Measurements from ENCODE around the gene RAP2A. TPM values are rescaled to one million over a fixed set of nuclear protein-coding genes. Genes with fewer than 3 reads are reported as not detected.
A peak's percentile ranks its signal among the peaks of the same experiment; 100 is the strongest.

The RAP2A gene
- total and polyA plus RNA-seq, 4 donors: 7.5 to 46.0 (median 23.7) TPM

GRCh38 chr13:97483465-97483864, 49.5 kb downstream of the RAP2A start:
- ATAC-seq (ENCODE audit: insufficient read depth, low FRiP score) (no peak), DNase-seq (no peak)
- Histone ChIP-seq H3K27ac (ENCODE audit: low read depth in 1 of 2, low read length in 1 of 2) (no peak overlapping the region), H3K9ac (ENCODE audit: insufficient read depth in 1 of 2, low read length in 2 of 2) (no peak overlapping the region), H3K4me1 (ENCODE audit: control insufficient read depth in 5 of 5, insufficient read depth in 5 of 5, low read length in 5 of 5) (peaks cover 0 to 5% (median 0%) of the 10 kb centered on the region in 5 donors), H3K9me3 (ENCODE audit: control insufficient read depth in 4 of 4, insufficient read depth in 3 of 4, low read length in 3 of 4) (no peaks in the 10 kb centered on the region), H3K4me3 (no peak overlapping the region), H3K27me3 (ENCODE audit: control insufficient read depth in 3 of 3, insufficient read depth in 3 of 3, low read length in 2 of 3) (no peaks in the 10 kb centered on the region), H3K36me3 (ENCODE audit: control insufficient read depth in 4 of 4, insufficient read depth in 4 of 4, low read length in 4 of 4) (no peaks in the 10 kb centered on the region)
- WGBS, 2 donors: 88 to 95% methylated on average over 1 of the region's 1 CpG
- TF ChIP-seq CTCF (IDR thresholded peaks at IDR 0.05; ENCODE audit: control extremely low read depth, extremely low read depth): no peak

GRCh38 chr13:97484301-97484700, 50.3 kb downstream of the RAP2A start:
- Histone ChIP-seq H3K27ac (ENCODE audit: low read depth in 1 of 2, low read length in 1 of 2) (no peak overlapping the region), H3K27me3 (ENCODE audit: control insufficient read depth in 3 of 3, insufficient read depth in 3 of 3, low read length in 2 of 3) (no peaks in the 10 kb centered on the region), H3K4me1 (ENCODE audit: control insufficient read depth in 5 of 5, insufficient read depth in 5 of 5, low read length in 5 of 5) (peaks cover 0 to 5% (median 0%) of the 10 kb centered on the region in 5 donors), H3K4me3 (no peak overlapping the region), H3K9me3 (ENCODE audit: control insufficient read depth in 4 of 4, insufficient read depth in 3 of 4, low read length in 3 of 4) (no peaks in the 10 kb centered on the region), H3K36me3 (ENCODE audit: control insufficient read depth in 4 of 4, insufficient read depth in 4 of 4, low read length in 4 of 4) (no peaks in the 10 kb centered on the region), H3K9ac (ENCODE audit: insufficient read depth in 1 of 2, low read length in 2 of 2) (no peak overlapping the region)
- peak in 1 of 3 donors; percentile 56 for DNase-seq
- 82 to 90% methylated on average over 2 of the region's 2 CpGs for WGBS, 2 donors
- no peak for TF ChIP-seq CTCF (IDR thresholded peaks at IDR 0.05; ENCODE audit: control extremely low read depth, extremely low read depth)
- no peak for ATAC-seq (ENCODE audit: insufficient read depth, low FRiP score)

GRCh38 chr13:97485320-97485719, 51.4 kb downstream of the RAP2A start:
- Histone ChIP-seq H3K4me3 (no peak overlapping the region), H3K4me1 (ENCODE audit: control insufficient read depth in 5 of 5, insufficient read depth in 5 of 5, low read length in 5 of 5) (peaks cover 0 to 5% (median 0%) of the 10 kb centered on the region in 5 donors), H3K36me3 (ENCODE audit: control insufficient read depth in 4 of 4, insufficient read depth in 4 of 4, low read length in 4 of 4) (no peaks in the 10 kb centered on the region), H3K27me3 (ENCODE audit: control insufficient read depth in 3 of 3, insufficient read depth in 3 of 3, low read length in 2 of 3) (no peaks in the 10 kb centered on the region), H3K27ac (ENCODE audit: low read depth in 1 of 2, low read length in 1 of 2) (no peak overlapping the region), H3K9me3 (ENCODE audit: control insufficient read depth in 4 of 4, insufficient read depth in 3 of 4, low read length in 3 of 4) (no peaks in the 10 kb centered on the region), H3K9ac (ENCODE audit: insufficient read depth in 1 of 2, low read length in 2 of 2) (no peak overlapping the region)
- no peak for TF ChIP-seq CTCF (IDR thresholded peaks at IDR 0.05; ENCODE audit: control extremely low read depth, extremely low read depth)
- ATAC-seq (ENCODE audit: insufficient read depth, low FRiP score) (no peak), DNase-seq (no peak)
- 96 to 97% methylated on average over 1 of the region's 1 CpG for WGBS, 2 donors

GRCh38 chr13:97490702-97491307, 56.8 kb downstream of the RAP2A start:
- Histone ChIP-seq H3K9ac (ENCODE audit: insufficient read depth in 1 of 2, low read length in 2 of 2) (no peak overlapping the region), H3K9me3 (ENCODE audit: control insufficient read depth in 4 of 4, insufficient read depth in 3 of 4, low read length in 3 of 4) (peaks cover 0 to 4% (median under 1%) of the 10 kb centered on the region in 4 donors), H3K27me3 (ENCODE audit: control insufficient read depth in 3 of 3, insufficient read depth in 3 of 3, low read length in 2 of 3) (no peaks in the 10 kb centered on the region), H3K27ac (ENCODE audit: low read depth in 1 of 2, low read length in 1 of 2) (no peak overlapping the region), H3K4me3 (no peak overlapping the region), H3K4me1 (ENCODE audit: control insufficient read depth in 5 of 5, insufficient read depth in 5 of 5, low read length in 5 of 5) (no peaks in the 10 kb centered on the region), H3K36me3 (ENCODE audit: control insufficient read depth in 4 of 4, insufficient read depth in 4 of 4, low read length in 4 of 4) (no peaks in the 10 kb centered on the region)
- no peak for ATAC-seq (ENCODE audit: insufficient read depth, low FRiP score)
- no peak for TF ChIP-seq CTCF (IDR thresholded peaks at IDR 0.05; ENCODE audit: control extremely low read depth, extremely low read depth)
- 91 to 100% methylated on average over 1 of the region's 1 CpG for WGBS, 2 donors
- no peak for DNase-seq
